Neural progenitor cell (in vitro differentiated cells): Measurements from ENCODE around the gene OPRD1. TPM values are rescaled to one million over a fixed set of nuclear protein-coding genes. Genes with fewer than 3 reads are reported as not detected.
A peak's percentile ranks its signal among the peaks of the same experiment; 100 is the strongest.
"Not testable (repeated sequence)": the region's sequence is repeated elsewhere in the genome, so short reads cannot be mapped to it uniquely, and the experiment has no call there.

Experiments used
- DNase-seq: peaks from one replicate; pipeline ENCODE4 v3.0.0-alpha.2; 2016; ENCODE audit warnings: low spot score
- H2AFZ ChIP-seq: fragments of 200-600 bp; sonication (generic); replicated peaks from 2 replicates; pipeline ENCODE4 v1.6.1; 2016; ENCODE audit warnings: antibody characterized with exemption
- H3F3A ChIP-seq: fragments of 200-600 bp; sonication (generic); 2 replicates; pipeline ENCODE4 v1.6.1; 2016; ENCODE audit warnings: antibody characterized with exemption, low read depth
- H3K27ac ChIP-seq: fragments of 200-600 bp; sonication (generic); 2 replicates; pipeline ENCODE4 v1.5.1; 2016; ENCODE audit warnings: mild to moderate bottlenecking
- H3K27me3 ChIP-seq: fragments of 200-600 bp; sonication (generic); 2 replicates; pipeline ENCODE4 v1.6.1; 2016; ENCODE audit warnings: mild to moderate bottlenecking, moderate library complexity
- H3K36me3 ChIP-seq: fragments of 200-600 bp; sonication (generic); 2 replicates; pipeline ENCODE4 v1.5.1; 2016
- H3K4me1 ChIP-seq: fragments of 200-600 bp; sonication (generic); 2 replicates; pipeline ENCODE4 v1.6.1; 2016; ENCODE audit warnings: mixed run types
- H3K4me2 ChIP-seq: fragments of 200-600 bp; sonication (generic); 2 replicates; pipeline ENCODE4 v1.6.1; 2016
- H3K4me3 ChIP-seq: fragments of 200-600 bp; sonication (generic); 2 replicates; pipeline ENCODE4 v1.5.1; 2016
- H3K79me2 ChIP-seq: fragments of 200-600 bp; sonication (generic); 2 replicates; pipeline ENCODE4 v1.6.1; 2016; ENCODE audit warnings: low read depth
- H3K9ac ChIP-seq: fragments of 200-600 bp; sonication (generic); 2 replicates; pipeline ENCODE4 v1.6.1; 2016
- H3K9me3 ChIP-seq: fragments of 200-600 bp; sonication (generic); 2 replicates; pipeline ENCODE4 v1.5.1; 2016; ENCODE audit warnings: low read depth
- H4K20me1 ChIP-seq: fragments of 200-600 bp; sonication (generic); 2 replicates; pipeline ENCODE4 v1.6.1; 2016; ENCODE audit warnings: low read depth
- H3K27ac Mint-ChIP-seq: 3 replicates; pipeline ENCODE4 v1.8.0; 2021; ENCODE audit warnings: mixed read lengths
- H3K27me3 Mint-ChIP-seq: 2 replicates; pipeline ENCODE4 v1.8.0; 2022; ENCODE audit warnings: low read depth, mild to moderate bottlenecking, inconsistent platforms, moderate library complexity, mixed read lengths; ENCODE audit not compliant: insufficient read depth
- H3K36me3 Mint-ChIP-seq: 3 replicates; pipeline ENCODE4 v1.8.0; 2021; ENCODE audit warnings: mixed read lengths
- H3K4me1 Mint-ChIP-seq: 3 replicates; pipeline ENCODE4 v1.8.0; 2021; ENCODE audit warnings: mixed read lengths
- H3K4me3 Mint-ChIP-seq: 3 replicates; pipeline ENCODE4 v1.8.0; 2021; ENCODE audit warnings: mild to moderate bottlenecking, moderate library complexity, mixed read lengths
- H3K9me3 Mint-ChIP-seq: 3 replicates; pipeline ENCODE4 v1.8.0; 2020; ENCODE audit warnings: mixed read lengths
- CTCF ChIP-seq: fragments of 200-600 bp; sonication (generic); IDR thresholded peaks from 2 replicates; pipeline ENCODE4 v1.5.1; 2017; ENCODE audit warnings: antibody characterized with exemption, mild to moderate bottlenecking
- EZH2 ChIP-seq: fragments of 200-600 bp; sonication (generic); IDR thresholded peaks from 2 replicates; pipeline ENCODE4 v1.6.1; 2017; ENCODE audit warnings: antibody characterized with exemption, mild to moderate bottlenecking, moderate library complexity
- EZH2phosphoT487 ChIP-seq: fragments of 200-600 bp; sonication (generic); IDR thresholded peaks from 2 replicates; pipeline ENCODE4 v1.6.1; 2017; ENCODE audit warnings: antibody characterized with exemption
- total RNA-seq: library from RNA; depleted of rRNA; stranded (reverse); fragments of >200 nt; gene quantifications from 2 replicates; pipeline ENCODE4 v1.2.3, GENCODE V29; 2015; ENCODE audit warnings: low replicate concordance

Gene OPRD1
- total RNA-seq, 1 donor from 2014 or later, result 0.37 TPM

GRCh38 chr1:28871631-28872401 is 59.8 kb downstream of the OPRD1 start:
- Mint-ChIP-seq H3K4me1 (peaks cover 12% of the 10 kb centered on the region), H3K9me3 (no peaks in the 10 kb centered on the region), H3K27me3 (peaks cover 5% of the 10 kb centered on the region), H3K36me3 (no peaks in the 10 kb centered on the region), H3K27ac (peak overlapping the region; percentile 50), H3K4me3 (no peak overlapping the region)
- no peak overlapping the region for H3K4me2 ChIP-seq
- H3K79me2 ChIP-seq, result no peaks in the 10 kb centered on the region
- H3F3A ChIP-seq, result peaks cover 3% of the 10 kb centered on the region
- H3K36me3 ChIP-seq, result no peaks in the 10 kb centered on the region
- H3K4me3 ChIP-seq, result no peak overlapping the region
- peaks cover 10% of the 10 kb centered on the region for H3K4me1 ChIP-seq
- DNase-seq, result no peak
- no peak overlapping the region for H2AFZ ChIP-seq
- no peaks in the 10 kb centered on the region for H3K9me3 ChIP-seq
- H3K9ac ChIP-seq, result no peak overlapping the region
- H3K27me3 ChIP-seq, result peaks cover 6% of the 10 kb centered on the region
- H3K27ac ChIP-seq, result no peak overlapping the region
- H4K20me1 ChIP-seq, result no peaks in the 10 kb centered on the region
- TF ChIP-seq EZH2phosphoT487, result no peak
- no peak for TF ChIP-seq EZH2
- no peak for TF ChIP-seq CTCF

GRCh38 chr1:28875134-28875533 is 63.2 kb downstream of the OPRD1 start:
- not testable (repeated sequence) for H2AFZ ChIP-seq, H3F3A ChIP-seq, DNase-seq, H3K36me3 Mint-ChIP-seq, H3K36me3 ChIP-seq, H3K9me3 Mint-ChIP-seq, H3K4me2 ChIP-seq, H3K9me3 ChIP-seq, H3K4me3 Mint-ChIP-seq, H3K79me2 ChIP-seq, H3K27me3 Mint-ChIP-seq, H3K4me1 Mint-ChIP-seq, H3K9ac ChIP-seq, H3K27me3 ChIP-seq, H3K4me1 ChIP-seq, H4K20me1 ChIP-seq, H3K27ac Mint-ChIP-seq, H3K27ac ChIP-seq, H3K4me3 ChIP-seq

- peak; percentile 87 for DNase-seq
- H2AFZ ChIP-seq, result peak overlapping the region; percentile 44
- H3K4me1 Mint-ChIP-seq, result peaks cover 6% of the 10 kb centered on the region
- no peaks in the 10 kb centered on the region for H4K20me1 ChIP-seq
- H3K79me2 ChIP-seq, result no peaks in the 10 kb centered on the region
- H3K36me3 Mint-ChIP-seq, result no peaks in the 10 kb centered on the region
- H3K4me3 ChIP-seq, result no peak overlapping the region
- H3K36me3 ChIP-seq, result no peaks in the 10 kb centered on the region
- H3K4me3 Mint-ChIP-seq, result no peak overlapping the region
- no peak for TF ChIP-seq EZH2
- TF ChIP-seq CTCF, result peak; percentile 98
- H3K9ac ChIP-seq, result no peak overlapping the region
- no peaks in the 10 kb centered on the region for H3K9me3 ChIP-seq
- no peak overlapping the region for H3K27ac Mint-ChIP-seq
- H3K4me2 ChIP-seq, result no peak overlapping the region
- no peaks in the 10 kb centered on the region for H3F3A ChIP-seq
- H3K9me3 Mint-ChIP-seq, result no peaks in the 10 kb centered on the region
- H3K27me3 Mint-ChIP-seq, result peaks cover 7% of the 10 kb centered on the region
- no peak overlapping the region for H3K27ac ChIP-seq
- H3K4me1 ChIP-seq, result no peaks in the 10 kb centered on the region
- H3K27me3 ChIP-seq, result peaks cover 8% of the 10 kb centered on the region
Measured at GRCh38 chr1:28877132-28877781, 65.3 kb downstream of the OPRD1 start.

GRCh38 chr1:28878796-28879195 is 66.8 kb downstream of the OPRD1 start:
- Histone ChIP-seq H3K27ac (no peak overlapping the region), H3K79me2 (no peaks in the 10 kb centered on the region), H3K27me3 (peaks cover 8% of the 10 kb centered on the region), H4K20me1 (no peaks in the 10 kb centered on the region), H3K4me3 (no peak overlapping the region), H3F3A (peaks cover 6% of the 10 kb centered on the region), H3K4me2 (no peak overlapping the region), H2AFZ (no peak overlapping the region), H3K4me1 (peaks cover 4% of the 10 kb centered on the region), H3K36me3 (no peaks in the 10 kb centered on the region), H3K9ac (no peak overlapping the region), H3K9me3 (no peaks in the 10 kb centered on the region)
- DNase-seq, result no peak
- H3K4me1 Mint-ChIP-seq, result peaks cover 10% of the 10 kb centered on the region
- no peak overlapping the region for H3K4me3 Mint-ChIP-seq
- TF ChIP-seq EZH2phosphoT487, result no peak
- no peak for TF ChIP-seq CTCF
- no peak for TF ChIP-seq EZH2
- peaks cover 7% of the 10 kb centered on the region for H3K27me3 Mint-ChIP-seq
- no peaks in the 10 kb centered on the region for H3K36me3 Mint-ChIP-seq
- H3K27ac Mint-ChIP-seq, result no peak overlapping the region
- no peaks in the 10 kb centered on the region for H3K9me3 Mint-ChIP-seq
